GM19099 (cell line): Measurements from ENCODE around the gene FCN1.

Experiments
- POLR2A ChIP-seq: IDR thresholded peaks from 3 replicates; pipeline ENCODE4 v1.6.1; 2011; ENCODE audit warnings: low read depth; ENCODE audit not compliant: insufficient read length; ENCODE audit errors: extremely low read depth

Gene FCN1

DNA sequence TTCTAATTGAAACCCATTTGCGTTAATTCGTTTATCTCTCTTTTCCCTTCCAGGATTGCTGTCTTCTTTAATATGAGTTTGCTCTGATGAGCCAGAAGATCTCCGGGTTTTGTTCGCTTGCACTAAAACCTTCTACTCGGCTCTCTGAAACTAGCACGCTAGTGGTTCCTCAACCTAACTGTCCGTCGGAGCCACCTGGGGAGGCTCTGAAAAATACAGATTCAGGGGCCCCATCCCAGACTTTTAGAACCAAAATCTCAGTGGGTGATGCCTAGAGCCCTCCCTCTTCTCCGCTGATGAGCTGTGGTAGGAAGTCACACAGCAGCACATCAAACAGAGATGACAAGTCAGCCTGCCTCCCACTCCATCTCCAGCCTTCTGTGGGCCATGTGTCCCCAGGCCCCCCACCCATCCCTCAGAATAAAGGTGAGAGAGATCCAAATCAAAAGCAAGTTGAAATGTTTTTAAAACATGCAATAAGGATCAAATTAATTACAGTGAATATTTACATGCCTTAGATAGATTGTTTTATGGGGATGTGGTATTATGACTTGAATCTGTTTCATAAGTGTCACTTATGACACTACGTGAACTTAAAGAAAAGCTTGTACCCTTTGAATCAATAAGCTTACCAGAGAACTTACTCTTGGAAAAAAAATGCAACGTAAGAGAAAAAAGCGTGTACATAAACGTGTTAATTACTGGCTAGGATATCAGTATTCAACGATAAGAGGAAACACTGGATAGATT lies 20.7 kb downstream of the FCN1 start:
- no peak for TF ChIP-seq POLR2A

- no peak for TF ChIP-seq POLR2A
Observed at GRCh38 chr9:134895908-134896833, 21.5 kb downstream of the FCN1 start.

DNA sequence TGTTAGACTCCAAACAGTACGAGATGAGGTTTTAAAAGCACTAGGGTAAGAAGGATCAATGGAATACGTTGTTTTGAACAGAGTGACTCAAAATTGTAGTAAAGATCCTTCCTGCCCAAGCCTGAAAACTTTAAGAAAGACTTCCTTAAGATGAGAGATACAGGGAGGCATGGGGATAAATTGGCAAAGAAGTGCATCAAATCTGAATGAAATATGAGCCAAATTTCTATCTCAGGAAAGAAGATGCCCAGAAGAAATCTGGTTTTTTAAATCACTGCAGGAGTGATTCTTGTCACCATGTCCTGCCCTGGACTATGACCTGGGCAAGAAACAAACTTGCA lies 22.2 kb downstream of the FCN1 start:
- no peak for TF ChIP-seq POLR2A

DNA sequence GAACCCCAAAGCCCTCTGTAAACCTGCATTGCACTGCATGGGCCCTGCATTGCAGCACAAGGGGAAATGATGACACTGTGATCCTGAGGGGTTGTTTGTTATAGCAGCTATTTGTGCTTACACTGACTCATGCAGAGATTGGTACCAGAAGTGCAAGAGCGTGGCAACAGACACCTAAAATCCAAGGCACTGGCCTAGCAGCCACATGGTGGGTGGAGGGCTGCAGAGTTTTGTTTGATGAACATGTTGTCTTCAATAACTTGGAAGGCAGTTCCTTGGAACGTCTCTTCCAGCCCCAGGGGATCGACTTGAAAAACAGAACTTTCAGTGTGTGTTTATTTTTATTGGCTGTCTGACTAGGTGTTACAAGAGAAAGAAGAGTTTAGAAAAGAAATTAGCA lies 22.6 kb downstream of the FCN1 start:
- no peak for TF ChIP-seq POLR2A

- no peak for TF ChIP-seq POLR2A
Observed at GRCh38 chr9:134894136-134894860, 23.4 kb downstream of the FCN1 start.

DNA sequence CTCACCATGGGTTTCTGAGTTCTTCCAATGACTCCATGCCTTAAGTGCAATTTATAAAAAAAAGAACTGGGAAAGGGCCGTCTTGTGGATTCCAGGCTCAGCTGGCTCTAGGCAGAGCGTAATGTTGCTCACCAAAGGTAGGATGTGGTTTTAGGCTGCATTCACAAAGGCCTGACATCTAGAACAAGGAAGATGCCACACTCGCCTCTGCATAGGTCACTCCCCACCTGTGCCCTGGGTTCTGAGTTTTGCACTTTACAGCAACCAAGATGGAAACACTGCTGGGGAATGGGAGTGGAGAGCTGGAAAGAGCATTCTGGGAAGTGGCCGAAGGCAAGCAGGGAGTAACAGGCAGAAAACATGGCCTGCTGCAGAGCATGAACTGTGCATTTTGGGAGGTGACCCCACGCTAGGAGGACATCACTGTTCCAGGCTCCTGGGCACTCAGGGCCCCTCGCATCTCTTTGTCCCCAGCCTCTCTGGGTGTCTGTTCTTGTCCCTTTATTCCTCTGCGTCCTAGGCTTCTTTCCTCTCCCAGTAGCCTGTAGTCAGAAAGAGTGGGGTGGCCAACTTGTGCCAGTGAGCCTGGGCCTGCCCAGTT lies 24.8 kb downstream of the FCN1 start:
- TF ChIP-seq POLR2A = no peak

DNA sequence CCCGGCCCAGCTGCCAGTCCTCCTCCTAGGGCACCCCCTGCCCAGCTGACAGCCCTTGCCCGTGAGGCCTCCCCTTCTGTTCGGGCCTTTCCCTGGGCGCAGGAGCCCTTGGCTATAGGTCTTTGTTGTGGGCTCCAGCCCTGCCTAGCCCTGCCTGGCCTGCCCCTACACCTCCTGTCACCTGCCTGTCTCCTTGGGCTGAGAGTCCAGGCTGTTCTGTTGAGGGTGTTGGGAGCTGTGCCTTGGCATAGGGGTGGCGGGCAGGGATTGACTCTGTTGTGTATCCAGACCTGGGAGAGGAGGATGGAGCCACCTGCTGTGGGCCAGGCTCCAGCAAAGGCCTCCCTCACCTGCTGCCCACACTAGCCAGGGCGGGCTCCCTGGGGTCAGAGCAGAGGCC lies 25.5 kb downstream of the FCN1 start:
- no peak for TF ChIP-seq POLR2A

- no peak for TF ChIP-seq POLR2A
Observed at GRCh38 chr9:134891713-134892112, 26.0 kb downstream of the FCN1 start.

GRCh38 chr9:134891053-134891452 lies 26.7 kb downstream of the FCN1 start:
- TF ChIP-seq POLR2A = no peak

- no peak for TF ChIP-seq POLR2A
Observed at GRCh38 chr9:134890155-134890495, 27.6 kb downstream of the FCN1 start.

DNA sequence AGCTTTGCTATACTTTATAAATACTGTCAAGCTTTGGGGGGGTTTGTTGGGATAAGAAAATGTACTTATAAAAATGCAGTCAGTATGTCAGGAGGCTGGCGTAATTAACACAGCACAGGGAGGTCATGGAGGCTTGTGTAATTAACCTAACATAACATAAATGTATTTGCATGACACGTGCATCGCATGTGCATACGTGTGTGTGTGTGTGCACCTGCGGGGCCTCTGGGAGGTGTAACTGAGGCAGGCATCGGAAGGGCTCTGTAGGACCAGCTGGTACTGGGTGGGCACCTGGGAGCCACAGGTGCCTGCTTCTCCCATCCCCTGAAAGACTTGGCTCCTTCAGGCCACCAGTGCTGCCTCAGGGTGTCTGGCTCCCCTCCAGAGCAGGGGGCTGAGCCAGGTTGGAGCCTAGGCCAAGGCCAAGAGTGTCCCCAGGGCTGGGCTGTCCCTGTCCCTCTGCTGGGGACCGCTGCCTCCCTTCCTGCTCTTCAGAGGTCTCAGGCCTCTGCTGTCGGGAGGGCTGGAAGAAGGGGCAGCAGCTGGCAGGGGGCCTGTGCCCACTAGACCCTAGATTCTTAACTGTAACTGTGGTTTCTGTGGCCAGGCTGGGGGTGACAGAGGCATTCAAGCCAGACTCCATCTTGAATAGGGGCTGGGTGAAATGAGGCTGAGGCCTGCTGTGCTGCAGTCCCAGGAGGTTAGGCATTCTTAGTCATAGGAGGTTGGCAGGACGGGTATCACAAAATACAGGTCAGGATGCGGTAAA lies 28.1 kb downstream of the FCN1 start:
- no peak for TF ChIP-seq POLR2A

- TF ChIP-seq POLR2A = no peak
Observed at GRCh38 chr9:134888603-134889190, 29.0 kb downstream of the FCN1 start.

GRCh38 chr9:134887686-134888602 lies 29.8 kb downstream of the FCN1 start:
- no peak for TF ChIP-seq POLR2A
